GM21723 (cell line): ENCODE data around the gene UIMC1.
"Not testable (repeated sequence)": the region's sequence is repeated elsewhere in the genome, so short reads cannot be mapped to it uniquely, and the experiment has no call there.

Experiments
- ATAC-seq: cut with Tn5 transposase; IDR thresholded peaks from one replicate; pipeline ENCODE4 v1.9.1; 2021; ENCODE audit warnings: mild to moderate bottlenecking, moderate library complexity; ENCODE audit not compliant: unreplicated experiment

Gene UIMC1

DNA sequence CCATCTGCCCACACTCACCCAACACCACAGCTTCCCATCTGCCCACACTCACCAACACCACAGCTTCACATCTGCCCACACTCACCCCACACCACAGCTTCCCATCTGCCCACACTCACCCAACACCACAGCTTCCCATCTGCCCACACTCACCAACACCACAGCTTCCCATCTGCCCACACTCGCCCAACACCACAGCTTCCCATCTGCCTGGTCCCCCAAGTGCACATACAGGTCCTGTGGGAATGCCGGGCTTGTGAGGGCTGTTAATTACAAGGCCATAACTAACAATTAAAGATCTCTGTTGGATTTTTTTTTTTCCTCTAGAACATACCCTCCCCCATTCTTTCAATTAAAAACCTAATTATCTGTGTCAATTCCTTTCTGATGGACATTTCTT is 133.6 kb downstream of the UIMC1 start:
- not testable (repeated sequence) for ATAC-seq

DNA sequence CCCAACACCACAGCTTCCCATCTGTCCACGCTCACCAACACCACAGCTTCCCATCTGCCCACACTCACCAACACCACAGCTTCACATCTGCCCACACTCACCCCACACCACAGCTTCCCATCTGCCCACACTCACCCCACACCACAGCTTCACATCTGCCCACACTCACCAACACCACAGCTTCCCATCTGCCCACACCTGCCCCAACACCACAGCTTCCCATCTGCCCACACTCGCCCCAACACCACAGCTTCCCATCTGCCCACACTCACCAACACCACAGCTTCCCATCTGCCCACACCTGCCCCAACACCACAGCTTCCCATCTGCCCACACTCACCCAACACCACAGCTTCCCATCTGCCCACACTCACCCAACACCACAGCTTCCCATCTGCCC is 134.0 kb downstream of the UIMC1 start:
- ATAC-seq: not testable (repeated sequence)

DNA sequence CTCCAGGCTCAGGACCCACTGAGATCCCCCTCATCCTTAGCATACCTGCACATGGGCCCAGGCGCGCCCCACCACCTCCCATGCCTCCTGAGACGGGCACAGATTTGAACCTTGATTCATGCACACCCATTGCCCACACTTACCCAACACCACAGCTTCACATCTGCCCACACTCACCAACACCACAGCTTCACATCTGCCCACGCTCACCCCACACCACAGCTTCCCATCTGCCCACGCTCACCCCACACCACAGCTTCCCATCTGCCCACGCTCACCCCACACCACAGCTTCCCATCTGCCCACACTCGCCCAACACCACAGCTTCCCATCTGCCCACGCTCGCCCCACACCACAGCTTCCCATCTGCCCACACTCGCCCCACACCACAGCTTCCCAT is 135.9 kb downstream of the UIMC1 start:
- ATAC-seq: not testable (repeated sequence)

- no peak for ATAC-seq
Observed at GRCh38 chr5:176870110-176870591, 136.4 kb downstream of the UIMC1 start.

- no peak for ATAC-seq
Observed at GRCh38 chr5:176869501-176870109, 137.0 kb downstream of the UIMC1 start.

DNA sequence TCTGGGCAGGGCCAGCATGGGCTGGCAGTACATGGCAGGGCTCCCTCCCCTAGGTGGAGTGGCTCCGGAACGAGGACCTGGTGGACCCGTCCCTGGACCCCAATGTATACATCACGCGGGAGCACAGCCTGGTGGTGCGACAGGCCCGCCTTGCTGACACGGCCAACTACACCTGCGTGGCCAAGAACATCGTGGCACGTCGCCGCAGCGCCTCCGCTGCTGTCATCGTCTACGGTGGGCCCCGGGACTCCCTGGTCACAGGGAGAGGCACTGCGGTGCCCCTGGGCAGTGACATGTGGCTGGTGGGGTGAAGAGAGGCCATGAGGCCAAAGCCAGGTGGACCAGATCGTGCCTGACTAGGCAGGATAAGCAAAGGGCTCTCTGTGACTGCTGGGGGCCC is 137.8 kb downstream of the UIMC1 start:
- ATAC-seq: no peak

DNA sequence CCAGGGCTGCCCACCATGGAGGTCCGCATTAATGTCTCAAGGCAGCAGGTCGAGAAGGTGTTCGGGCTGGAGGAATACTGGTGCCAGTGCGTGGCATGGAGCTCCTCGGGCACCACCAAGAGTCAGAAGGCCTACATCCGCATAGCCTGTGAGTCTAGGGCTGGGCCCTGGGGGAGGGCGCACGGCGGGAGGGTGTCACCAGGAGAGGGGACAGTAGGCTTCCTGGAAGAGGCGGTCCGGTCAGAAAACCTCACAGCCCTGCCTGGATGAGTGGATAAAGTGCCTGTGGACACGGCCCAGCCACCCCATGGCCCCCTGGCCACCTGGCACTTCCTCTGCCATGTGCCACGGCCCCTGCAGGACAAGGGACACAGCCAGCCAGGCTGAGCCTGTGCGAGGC is 138.5 kb downstream of the UIMC1 start:
- no peak for ATAC-seq

DNA sequence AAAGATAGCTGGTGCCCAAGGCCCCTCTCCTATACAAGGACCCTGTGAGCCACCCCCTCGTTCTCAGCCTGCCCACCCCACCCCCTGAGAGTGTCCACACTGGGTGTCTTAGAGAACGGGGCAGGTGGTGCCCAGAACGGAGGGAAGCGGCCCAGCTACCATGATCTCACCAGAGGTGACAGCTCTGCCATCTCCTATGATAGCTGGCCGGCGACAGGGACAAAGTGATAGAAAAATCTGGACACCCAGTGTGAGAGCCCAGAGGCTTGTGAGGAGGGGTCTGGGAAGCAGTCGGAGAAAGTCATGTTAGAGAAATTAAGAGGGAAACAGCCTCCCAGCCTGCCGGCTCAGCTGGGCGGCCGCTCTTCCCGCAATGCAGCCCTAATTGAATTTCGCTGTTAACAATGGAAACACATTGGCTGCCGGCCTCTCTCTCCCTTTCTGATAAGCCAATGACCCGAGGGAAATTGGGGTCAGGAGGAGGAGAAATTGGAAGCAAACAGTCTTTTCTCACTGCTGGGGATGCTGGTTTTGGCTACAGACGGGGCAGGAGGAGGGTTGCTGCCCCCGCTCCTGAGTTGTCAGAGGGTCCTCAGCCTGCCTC is 139.8 kb downstream of the UIMC1 start:
- no peak for ATAC-seq

DNA sequence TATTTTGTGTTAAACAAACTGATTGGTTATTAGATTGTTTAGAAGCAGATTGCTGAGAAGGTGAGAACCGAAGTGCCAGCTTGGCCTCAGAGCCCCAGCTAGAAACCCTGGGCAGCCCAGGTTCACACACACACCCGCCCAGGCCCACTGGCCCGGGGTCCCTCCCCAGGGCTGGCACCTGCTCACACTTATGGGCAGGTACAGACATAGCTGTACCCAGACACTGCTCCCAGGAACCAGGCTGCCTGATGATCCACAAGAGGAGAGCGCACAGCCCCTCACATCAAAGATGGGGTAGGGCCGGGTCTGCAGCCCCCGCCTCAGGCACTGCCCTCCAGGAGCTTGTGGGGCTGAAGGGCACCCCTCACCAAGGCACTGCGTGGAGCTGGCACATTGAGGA is 140.6 kb downstream of the UIMC1 start:
- ATAC-seq: no peak

DNA sequence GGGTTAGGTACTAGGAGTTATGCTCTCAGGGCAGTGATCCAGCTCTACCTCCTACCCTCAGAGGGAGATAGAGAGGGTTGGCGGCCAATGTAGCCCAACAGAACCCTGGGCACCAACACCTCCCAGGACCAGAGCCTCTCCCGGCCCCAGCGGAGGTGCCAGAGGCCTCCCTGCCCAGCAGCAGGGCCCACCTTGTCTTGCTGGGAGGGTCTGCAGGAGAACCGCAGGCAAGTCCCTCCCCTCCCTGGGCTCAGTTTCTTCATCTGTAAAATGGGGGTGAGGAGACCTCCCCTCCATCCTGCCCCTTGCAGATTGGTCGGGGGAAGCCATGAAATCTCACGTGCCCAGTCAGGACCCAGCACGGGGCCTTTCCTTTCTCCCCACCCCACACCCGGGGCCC is 141.8 kb downstream of the UIMC1 start:
- ATAC-seq: no peak

DNA sequence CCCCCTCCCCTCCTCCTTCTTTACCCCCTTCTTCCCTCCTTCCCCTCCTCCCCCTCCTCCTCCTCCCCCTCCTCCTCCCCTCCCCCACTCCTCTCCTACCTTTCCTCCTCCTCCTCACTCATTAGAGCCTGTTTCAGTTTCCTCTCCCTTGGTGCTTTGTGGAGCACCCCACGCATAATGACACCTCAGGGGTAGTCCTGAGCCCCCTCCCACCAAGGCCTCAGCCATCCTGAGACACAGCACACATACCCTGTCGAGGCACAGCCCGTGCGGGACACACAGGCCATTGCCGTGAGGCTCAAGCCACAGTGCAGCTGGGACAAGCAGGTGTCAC is 142.8 kb downstream of the UIMC1 start:
- no peak for ATAC-seq

GRCh38 chr5:176863041-176863764 is 143.4 kb downstream of the UIMC1 start:
- ATAC-seq: no peak

- ATAC-seq: no peak
Observed at GRCh38 chr5:176862330-176862995, 144.1 kb downstream of the UIMC1 start.

- ATAC-seq: no peak
Observed at GRCh38 chr5:176861276-176861675, 145.3 kb downstream of the UIMC1 start.

DNA sequence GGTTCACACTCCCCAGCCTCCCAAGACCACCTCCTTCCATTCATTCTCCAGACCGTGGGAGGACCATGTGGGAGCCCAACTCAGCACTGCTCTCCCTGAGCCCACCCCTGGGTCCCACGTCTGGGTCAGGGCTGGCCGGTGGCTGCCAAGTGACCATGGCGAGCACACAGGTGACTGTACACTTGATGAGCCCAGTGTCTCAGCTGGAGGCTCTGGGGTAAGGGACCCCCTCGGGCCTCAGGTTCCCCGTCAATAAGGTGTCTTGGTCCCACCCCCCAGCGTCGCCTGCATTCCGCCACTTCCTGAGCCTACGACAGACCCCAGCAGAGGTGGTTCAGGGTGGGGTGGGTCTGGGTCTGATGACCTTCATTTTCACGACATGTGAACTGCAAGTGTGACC is 146.2 kb downstream of the UIMC1 start:
- ATAC-seq: no peak

- ATAC-seq: no peak
Observed at GRCh38 chr5:176859916-176860315, 146.7 kb downstream of the UIMC1 start.

DNA sequence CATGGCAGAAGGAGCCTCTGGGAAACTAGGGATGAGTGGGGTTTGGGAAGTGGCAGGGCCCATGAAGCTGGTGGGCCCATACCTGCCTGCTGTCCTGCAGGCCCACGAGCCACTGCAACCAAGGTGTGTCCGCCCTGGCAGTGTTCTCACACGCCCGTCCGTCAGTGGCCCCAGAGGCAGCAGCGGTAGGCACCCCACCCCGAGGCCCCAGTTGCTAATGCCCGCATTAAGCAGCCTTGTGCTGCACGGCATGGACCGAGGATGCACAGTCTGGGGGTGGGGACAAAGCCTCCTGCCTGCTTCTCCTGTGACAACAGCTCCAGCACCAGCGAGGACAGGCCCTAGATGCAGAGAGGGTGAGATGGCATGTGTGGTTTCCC is 148.7 kb downstream of the UIMC1 start:
- no peak for ATAC-seq

- ATAC-seq: no peak
Observed at GRCh38 chr5:176857216-176857893, 149.2 kb downstream of the UIMC1 start.

DNA sequence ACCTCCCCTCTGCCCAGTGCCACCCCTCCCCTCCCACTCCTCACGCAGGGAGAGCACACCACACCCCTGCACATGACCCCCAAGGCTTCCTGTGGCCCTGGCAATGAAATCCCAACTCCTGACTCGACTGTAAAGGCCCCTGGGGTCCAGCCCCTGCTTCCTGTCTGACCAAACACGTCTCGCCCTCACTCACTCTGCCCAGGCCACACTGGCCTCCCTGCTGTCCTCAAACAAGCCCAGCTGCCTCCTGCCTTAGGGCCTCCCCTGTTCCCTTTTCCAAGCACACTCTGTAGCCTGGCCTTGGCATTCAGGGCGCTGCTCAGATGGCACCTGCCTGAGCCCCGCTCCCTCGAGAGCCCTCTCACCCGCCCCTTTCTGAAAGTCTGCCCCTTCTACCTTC is 149.8 kb downstream of the UIMC1 start:
- ATAC-seq: no peak

DNA sequence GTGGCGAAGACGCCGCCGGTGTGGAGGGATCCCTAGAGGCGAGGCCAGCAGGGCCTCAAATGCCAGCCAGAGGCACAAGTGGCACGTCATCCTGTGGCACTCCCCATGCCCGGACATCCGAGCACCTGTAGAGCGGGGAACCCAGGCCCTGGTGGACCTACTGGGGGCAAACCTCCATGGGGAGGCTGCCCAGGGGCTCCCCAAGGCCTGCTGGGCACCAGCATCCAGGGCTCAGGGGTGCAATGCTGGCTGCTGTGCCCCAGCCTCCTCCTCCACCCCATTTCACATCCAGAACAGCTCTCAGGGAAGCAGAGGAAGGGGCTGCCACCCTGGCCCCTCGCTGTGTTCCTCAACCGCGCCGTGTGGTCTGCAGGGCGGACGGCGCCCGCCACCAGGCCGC is 151.0 kb downstream of the UIMC1 start:
- ATAC-seq: no peak
